PC-9 (cell line): ENCODE results near the gene ABCA8.

Experiments used
- EZH2 ChIP-seq: fragments of 200-600 bp; sonication (generic); IDR thresholded peaks from 2 replicates; pipeline ENCODE4 v1.8.0; 2017; ENCODE audit warnings: antibody characterized with exemption, low read depth
- TF ChIP-seq, protein P1 (sequence below): fragments of 200-600 bp; sonication (generic); conservative IDR thresholded peaks from 2 replicates; pipeline ENCODE4 v1.6.1; 2017; ENCODE audit warnings: mixed run types, antibody characterized with exemption, mild to moderate bottlenecking, moderate library complexity

DNA sequence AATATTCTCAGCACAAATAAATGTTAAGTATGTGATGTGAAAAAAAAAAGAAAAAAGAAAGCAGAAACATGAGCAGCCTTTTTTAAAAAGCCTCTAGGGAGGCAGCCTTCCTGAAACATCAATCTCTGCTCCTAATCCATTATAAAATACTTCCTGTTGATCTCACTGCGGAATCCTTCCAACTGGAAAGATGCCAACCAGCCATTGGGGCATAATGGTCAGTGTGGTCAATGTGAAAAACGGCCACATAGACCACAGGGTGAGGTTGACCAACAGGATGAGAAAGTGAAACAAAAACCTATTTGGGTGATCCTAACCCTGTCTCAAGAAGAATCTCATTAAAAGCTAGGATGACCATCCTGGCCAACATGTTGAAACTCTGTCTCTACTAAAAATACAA lies 26.1 kb upstream of the ABCA8 start:
- TF ChIP-seq, protein P1, sequence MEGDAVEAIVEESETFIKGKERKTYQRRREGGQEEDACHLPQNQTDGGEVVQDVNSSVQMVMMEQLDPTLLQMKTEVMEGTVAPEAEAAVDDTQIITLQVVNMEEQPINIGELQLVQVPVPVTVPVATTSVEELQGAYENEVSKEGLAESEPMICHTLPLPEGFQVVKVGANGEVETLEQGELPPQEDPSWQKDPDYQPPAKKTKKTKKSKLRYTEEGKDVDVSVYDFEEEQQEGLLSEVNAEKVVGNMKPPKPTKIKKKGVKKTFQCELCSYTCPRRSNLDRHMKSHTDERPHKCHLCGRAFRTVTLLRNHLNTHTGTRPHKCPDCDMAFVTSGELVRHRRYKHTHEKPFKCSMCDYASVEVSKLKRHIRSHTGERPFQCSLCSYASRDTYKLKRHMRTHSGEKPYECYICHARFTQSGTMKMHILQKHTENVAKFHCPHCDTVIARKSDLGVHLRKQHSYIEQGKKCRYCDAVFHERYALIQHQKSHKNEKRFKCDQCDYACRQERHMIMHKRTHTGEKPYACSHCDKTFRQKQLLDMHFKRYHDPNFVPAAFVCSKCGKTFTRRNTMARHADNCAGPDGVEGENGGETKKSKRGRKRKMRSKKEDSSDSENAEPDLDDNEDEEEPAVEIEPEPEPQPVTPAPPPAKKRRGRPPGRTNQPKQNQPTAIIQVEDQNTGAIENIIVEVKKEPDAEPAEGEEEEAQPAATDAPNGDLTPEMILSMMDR, result no peak
- no peak for TF ChIP-seq EZH2
